H1 (cell line): ENCODE measurements around the gene MDFIC. TPM values are rescaled to one million over a fixed set of nuclear protein-coding genes. Genes with fewer than 3 reads are reported as not detected.

Experiments
- CBX5 ChIP-seq: fragments of 300-800, 300-1000 bp; sonication (generic); IDR thresholded peaks from 2 replicates; pipeline ENCODE4 v1.7.1; 2016; ENCODE audit warnings: antibody characterized with exemption, low read length, low read depth
- HDAC6 ChIP-seq: IDR thresholded peaks from one replicate; pipeline ENCODE4 v1.7.1; 2012; ENCODE audit warnings: low read depth, mild to moderate bottlenecking, inconsistent platforms, low read length, moderate library complexity
- PHF8 ChIP-seq: fragments of 200-600 bp; sonication (generic); conservative IDR thresholded peaks from 2 replicates; pipeline ENCODE4 v1.7.1; 2012; ENCODE audit warnings: low read depth, mild to moderate bottlenecking, inconsistent platforms, low read length, moderate library complexity
- RNF2 ChIP-seq: fragments of 200-900, 300-1000 bp; sonication (generic); IDR thresholded peaks from 2 replicates; pipeline ENCODE4 v1.7.1; 2016; ENCODE audit warnings: borderline replicate concordance, low read depth, mild to moderate bottlenecking, antibody characterized with exemption, low read length; ENCODE audit not compliant: poor library complexity, severe bottlenecking; ENCODE audit errors: missing control alignments
- SP2 ChIP-seq: IDR thresholded peaks from 2 replicates; pipeline ENCODE4 v1.6.1; 2012; ENCODE audit warnings: mild to moderate bottlenecking, low read length, inconsistent platforms
- polyA plus RNA-seq, 7 experiments: library from polyadenylated mRNA; depleted of rRNA in 3 of 7; stranded (reverse) in 5 of 7; unstranded in 2 of 7; fragments of >200 nt in 5 of 7; fragments of 200-250 nt in 2 of 7; gene quantifications; 1 replicate in 5 of 7; 2 replicates in 1 of 7; 4 replicates in 1 of 7; pipeline versions ENCODE4 v1.2.1 to v1.2.3, GENCODE V29; 2011 to 2013; ENCODE audit warnings: missing spikeins in 2 of 7, mixed read lengths in 2 of 7
- total RNA-seq: library from RNA; stranded (reverse); fragmentation: NEBNext Ultra II Directional; extraction: Animal tissue kit (Norgen Biotek cat#: 25700); gene quantifications from 2 replicates; pipeline ENCODE4 v1.2.1, GENCODE V29; 2021

MDFIC gene
- total and polyA plus RNA-seq, 2 of the 8 experiments (the other 6 are each of a cell fraction or from before 2014, with no cell fraction given): 2.3 to 11.4 TPM

DNA sequence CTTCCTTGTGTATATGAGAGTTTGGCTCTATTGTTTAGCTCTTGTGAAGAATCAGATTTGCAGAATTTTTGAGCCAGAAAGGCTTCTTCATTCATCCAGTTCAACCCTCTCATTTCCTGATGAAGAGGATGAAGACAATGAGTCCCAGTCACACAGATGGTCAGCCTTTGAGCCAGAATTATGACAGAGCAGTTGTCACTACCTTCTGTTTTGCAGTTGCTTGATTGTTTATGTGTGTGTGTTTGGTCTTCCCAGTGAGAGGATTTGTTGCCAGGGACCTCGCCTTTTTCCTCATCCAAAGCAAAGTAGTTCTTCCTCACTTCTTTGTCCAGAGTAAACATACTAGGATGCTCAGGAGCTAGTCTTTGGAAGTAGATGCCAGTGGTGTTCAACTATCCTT is 15.6 kb downstream of the MDFIC start (continued):
- no peak for TF ChIP-seq RNF2
- no peak for TF ChIP-seq PHF8
- no peak for TF ChIP-seq SP2
- TF ChIP-seq CBX5: no peak
- no peak for TF ChIP-seq HDAC6
